ENCODE results near the gene SRRM3.
"Not testable (repeated sequence)": the region's sequence is repeated elsewhere in the genome, so short reads cannot be mapped to it uniquely, and the experiment has no call there.

SRRM3 gene

GRCh38 chr7:76318488-76319353 is 117.0 kb downstream of the SRRM3 start:
- peak; percentile 62 for DNase-seq

- DNase-seq, result no peak
These were observed 123.4 kb downstream of the SRRM3 start for GRCh38 chr7:76325092-76325491.

GRCh38 chr7:76325811-76326210 is 124.1 kb downstream of the SRRM3 start:
- DNase-seq, result no peak

GRCh38 chr7:76326646-76327233 is 125.0 kb downstream of the SRRM3 start:
- no peak for DNase-seq

GRCh38 chr7:76327610-76328009 is 125.9 kb downstream of the SRRM3 start:
- DNase-seq, result no peak

- no peak for DNase-seq
These were observed 126.7 kb downstream of the SRRM3 start for GRCh38 chr7:76328389-76328788.

GRCh38 chr7:76329479-76329878 is 127.8 kb downstream of the SRRM3 start:
- DNase-seq, result no peak

GRCh38 chr7:76330261-76330660 is 128.6 kb downstream of the SRRM3 start:
- DNase-seq, result no peak

- DNase-seq, result no peak
These were observed 129.0 kb downstream of the SRRM3 start for GRCh38 chr7:76330673-76331072.

GRCh38 chr7:76332078-76332477 is 130.4 kb downstream of the SRRM3 start:
- no peak for DNase-seq

- DNase-seq, result no peak
These were observed 131.9 kb downstream of the SRRM3 start for GRCh38 chr7:76333511-76334101.

GRCh38 chr7:76334320-76334967 is 132.7 kb downstream of the SRRM3 start:
- DNase-seq, result no peak

- DNase-seq, result not testable (repeated sequence)
These were observed 133.7 kb downstream of the SRRM3 start for GRCh38 chr7:76335417-76335816.

GRCh38 chr7:76336094-76336493 is 134.4 kb downstream of the SRRM3 start:
- no peak for DNase-seq

Measured in COR-L47 (cell line).